ENCODE measurements around the gene STEAP3.

DNA sequence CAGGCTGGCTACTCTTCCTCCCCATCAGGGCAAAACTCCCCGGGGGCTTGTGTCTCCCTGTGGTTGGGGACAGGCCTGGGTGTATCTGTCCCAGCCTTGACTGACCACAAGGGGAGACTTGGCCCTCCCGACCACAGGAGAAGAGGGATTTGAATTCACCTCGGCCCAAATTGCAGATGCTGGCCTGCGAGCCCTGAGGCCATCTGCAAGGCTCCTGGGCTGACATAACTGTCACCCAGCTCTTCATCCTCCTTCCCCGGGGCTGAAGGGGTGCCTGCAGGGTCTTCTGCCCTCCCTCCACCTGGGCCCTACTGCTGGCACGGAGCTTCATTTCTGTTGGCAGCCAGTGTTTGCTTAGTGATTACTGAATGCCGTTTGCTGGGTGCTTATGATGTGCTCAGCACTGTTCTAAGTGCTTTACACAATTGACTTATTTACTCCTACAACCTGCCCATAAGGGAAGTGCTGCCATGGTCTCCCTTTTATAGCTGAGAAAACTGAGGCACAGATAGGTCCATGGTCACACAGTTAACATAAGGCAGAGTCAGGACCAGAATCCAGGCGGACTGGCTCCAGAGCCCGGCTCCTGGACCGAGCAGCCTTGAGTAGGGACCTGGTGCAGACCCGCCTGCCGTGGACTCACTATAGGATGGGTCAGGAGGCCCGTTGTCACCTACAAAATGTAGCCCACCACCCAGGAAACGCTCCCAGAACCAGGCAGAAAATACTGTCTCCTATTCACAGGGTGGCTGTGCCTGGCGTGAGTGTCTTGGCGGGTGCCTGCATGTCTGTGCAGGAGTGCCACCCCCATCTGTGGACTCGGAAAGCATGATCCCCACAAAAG is 18.9 kb downstream of the STEAP3 start:
- TF ChIP-seq, protein P1, sequence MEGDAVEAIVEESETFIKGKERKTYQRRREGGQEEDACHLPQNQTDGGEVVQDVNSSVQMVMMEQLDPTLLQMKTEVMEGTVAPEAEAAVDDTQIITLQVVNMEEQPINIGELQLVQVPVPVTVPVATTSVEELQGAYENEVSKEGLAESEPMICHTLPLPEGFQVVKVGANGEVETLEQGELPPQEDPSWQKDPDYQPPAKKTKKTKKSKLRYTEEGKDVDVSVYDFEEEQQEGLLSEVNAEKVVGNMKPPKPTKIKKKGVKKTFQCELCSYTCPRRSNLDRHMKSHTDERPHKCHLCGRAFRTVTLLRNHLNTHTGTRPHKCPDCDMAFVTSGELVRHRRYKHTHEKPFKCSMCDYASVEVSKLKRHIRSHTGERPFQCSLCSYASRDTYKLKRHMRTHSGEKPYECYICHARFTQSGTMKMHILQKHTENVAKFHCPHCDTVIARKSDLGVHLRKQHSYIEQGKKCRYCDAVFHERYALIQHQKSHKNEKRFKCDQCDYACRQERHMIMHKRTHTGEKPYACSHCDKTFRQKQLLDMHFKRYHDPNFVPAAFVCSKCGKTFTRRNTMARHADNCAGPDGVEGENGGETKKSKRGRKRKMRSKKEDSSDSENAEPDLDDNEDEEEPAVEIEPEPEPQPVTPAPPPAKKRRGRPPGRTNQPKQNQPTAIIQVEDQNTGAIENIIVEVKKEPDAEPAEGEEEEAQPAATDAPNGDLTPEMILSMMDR (IDR thresholded peaks at IDR 0.05), result no peak
- TF ChIP-seq EP300 (IDR thresholded peaks at IDR 0.05) (no peak), POLR2AphosphoS5 (IDR thresholded peaks at IDR 0.05) (no peak), POLR2A (IDR thresholded peaks at IDR 0.05) (no peak)
